Left kidney (tissue), 2 donors: Measurements from ENCODE around the gene YY1. TPM values are rescaled to one million over a fixed set of nuclear protein-coding genes. Genes with fewer than 3 reads are reported as not detected.
"Not testable (repeated sequence)": the region's sequence is repeated elsewhere in the genome, so short reads cannot be mapped to it uniquely, and the experiment has no call there.

Experiments
- DNase-seq: peaks from one replicate; pipeline ENCODE4 v3.0.0-alpha.2; 2013
- polyA plus RNA-seq: library from polyadenylated mRNA; unstranded; fragments of 120-200 nt; gene quantifications from one replicate; pipeline ENCODE4 v1.2.1, GENCODE V29; 2013; ENCODE audit not compliant: insufficient read length

YY1 gene
- polyA plus RNA-seq, 1 donor, result 150 TPM

DNA sequence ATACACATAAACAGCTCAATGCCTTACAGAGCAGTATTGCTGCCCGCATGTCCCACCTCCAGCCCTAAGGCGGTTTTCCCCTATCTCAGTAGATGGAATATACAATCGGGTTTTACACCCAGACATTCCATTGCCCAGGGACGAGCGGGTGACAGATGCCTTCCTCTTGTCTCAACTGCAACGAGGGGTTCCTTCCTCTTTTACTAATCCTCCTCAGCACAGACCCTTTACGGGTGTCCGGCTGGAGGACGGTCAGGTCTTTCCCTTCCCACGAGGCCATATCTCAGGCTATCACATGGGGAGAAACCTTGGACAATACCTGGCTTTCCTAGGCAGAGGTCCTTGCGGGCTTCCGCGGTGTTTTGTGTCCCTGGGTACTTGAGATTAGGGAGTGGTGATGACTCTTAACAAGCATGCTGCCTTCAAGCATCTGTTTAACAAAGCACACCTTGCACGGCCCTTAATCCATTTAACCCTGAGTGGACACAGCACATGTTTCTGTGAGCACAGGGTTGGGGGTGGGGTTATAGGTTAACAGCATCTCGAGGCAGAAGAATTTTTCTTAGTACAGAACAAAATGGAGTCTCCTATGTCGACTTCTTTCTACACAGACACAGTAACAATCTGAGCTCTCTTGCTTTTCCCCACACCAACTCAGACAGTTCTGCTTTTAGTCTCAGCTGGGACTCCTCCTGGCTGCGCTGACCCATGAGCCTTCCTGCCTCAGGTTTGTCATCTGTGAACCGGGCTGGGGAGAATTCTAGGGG is 73.3 kb downstream of the YY1 start:
- not testable (repeated sequence) for DNase-seq

DNA sequence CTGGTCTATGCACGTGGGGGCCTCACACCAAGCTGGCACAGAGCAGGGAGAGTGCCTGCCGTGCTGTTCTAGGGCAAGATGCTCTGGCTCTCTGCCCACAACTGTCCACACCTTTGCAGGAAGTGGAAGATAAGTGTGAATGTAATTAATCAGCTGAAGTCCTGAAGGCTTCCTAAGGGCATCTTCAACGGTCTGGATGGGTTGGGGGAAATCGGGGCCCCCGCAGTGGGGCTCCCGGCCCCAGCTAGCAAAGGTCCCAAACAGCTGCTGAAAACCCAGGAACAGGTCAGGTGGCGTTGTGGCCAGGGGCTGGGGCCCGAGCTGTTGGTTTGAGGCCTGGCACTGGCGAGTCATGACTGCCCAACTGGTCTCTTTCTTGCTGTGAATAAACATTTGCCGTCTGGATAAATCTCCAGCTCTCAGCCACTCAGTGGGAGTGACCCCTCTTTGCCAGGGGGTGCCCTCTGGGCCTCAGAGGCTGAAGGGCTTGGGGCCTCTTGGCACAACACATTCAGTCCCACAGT is 74.0 kb downstream of the YY1 start:
- no peak for DNase-seq

DNA sequence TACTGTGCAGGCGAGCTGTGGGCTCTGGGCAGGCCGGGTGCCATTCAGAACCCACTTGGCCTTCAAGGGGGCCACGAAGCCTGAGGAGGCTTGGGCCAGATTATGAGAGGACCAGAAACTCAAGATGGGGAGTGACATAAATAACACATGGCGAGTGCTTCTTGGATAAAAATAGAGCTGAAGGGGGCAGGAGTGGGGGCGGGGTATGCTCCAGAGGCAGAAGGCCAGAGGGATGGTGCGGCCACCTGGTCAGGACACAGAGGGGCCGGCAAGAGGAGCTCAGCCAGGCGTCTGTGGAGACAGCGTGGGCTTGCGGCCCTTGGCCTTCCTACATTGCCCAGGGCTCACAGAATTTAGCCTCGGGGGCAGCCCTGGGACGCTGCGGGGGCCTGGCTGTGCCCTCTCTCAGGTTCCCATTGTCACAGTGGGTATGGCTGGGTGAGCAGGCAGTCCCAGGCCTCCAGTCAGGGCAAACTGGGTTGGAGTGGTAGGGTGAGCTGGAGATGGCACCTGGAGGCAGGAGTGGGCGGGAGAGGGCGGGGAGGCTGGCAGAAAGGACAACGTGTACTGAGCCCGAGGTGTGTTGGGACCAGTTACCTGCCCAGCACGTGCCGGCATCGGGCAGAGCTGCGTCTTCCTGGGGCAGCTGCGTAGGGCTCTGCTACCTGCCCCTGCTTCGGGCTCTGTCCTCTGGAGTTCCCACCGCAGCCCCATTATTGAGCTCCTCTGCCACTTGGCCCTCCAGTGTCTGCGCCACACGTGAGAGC is 74.7 kb downstream of the YY1 start:
- no peak for DNase-seq

DNA sequence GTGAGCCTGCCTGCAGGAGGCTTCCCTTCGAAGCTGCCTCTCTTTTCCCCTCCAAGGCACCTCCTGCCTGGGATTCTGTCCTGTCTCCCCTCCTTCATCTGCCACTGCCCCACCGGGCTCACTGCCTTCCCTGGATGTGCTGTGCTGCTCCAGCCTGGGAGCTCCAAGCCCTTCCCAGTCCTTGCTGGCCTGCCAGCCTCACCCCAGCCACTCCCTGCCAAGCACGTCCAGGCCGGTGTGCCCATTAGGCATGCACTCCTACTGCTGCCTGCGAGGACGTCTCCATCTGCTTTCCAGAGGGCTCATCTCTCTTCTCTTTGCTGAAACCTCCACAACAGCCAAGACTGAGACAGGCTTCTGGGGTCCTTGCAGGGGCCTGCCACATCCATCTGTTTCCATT is 75.8 kb downstream of the YY1 start:
- no peak for DNase-seq

DNA sequence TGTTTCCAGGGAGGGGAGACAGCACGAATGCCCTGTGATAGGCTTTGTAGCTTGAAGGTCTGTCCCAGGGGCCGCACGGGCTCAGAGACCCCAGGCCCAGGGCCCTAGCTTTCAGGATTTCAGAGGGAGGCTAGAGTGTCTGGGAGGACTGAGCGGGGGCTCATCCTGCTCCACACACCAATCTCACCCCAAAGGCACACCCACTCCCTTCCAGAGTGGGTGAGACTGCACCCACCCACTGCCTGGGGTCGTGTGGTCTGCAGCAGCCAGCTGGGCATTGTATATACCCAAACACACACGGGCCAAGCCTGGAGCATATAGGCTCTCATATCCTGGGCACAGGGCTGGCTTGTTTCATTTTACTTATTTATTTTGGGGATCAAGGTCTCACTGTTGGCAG is 78.4 kb downstream of the YY1 start:
- no peak for DNase-seq

DNA sequence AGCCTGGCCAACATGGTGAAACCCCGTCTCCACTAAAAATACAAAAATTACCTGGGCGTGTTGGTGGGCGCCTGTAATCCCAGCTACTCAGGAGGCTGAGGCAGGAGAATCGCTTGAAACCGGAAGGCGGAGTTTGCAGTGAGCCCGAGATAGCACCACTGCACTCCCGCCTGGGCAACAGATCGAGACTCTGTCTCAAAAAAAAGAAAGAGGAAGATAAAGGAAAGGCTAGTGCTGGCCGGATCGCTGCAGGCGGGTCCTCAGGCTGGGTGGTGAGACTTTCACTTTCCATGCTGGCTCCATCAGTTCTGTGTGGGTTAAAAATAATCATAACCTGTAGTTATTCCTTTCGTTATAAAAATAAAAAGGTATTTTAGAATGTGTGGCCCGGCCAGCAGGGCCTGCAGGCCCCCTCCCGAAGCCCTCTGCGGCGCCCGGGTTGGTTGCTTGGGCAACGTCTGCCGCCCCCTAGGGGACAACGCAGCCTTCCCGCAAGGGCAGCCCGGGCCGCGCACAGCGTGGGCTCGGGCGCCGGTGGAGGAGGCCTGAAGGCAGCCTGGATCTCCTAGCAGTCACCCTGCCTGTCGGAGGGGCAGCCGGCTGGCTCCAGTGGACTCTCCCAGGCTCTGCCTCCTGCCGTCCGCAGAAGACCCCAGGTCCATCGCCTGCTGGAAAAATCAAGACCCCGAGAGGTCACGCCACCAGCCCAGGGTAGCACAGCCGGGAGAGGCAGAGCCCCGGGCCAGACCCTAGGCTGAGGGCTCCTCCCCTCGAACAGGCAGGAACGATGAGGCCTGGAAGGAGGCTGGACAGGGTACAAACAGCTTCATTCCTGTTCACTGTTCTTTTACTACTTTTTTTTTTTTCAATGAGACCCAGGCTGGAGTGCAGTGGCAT is 79.2 kb downstream of the YY1 start:
- DNase-seq, result no peak

DNA sequence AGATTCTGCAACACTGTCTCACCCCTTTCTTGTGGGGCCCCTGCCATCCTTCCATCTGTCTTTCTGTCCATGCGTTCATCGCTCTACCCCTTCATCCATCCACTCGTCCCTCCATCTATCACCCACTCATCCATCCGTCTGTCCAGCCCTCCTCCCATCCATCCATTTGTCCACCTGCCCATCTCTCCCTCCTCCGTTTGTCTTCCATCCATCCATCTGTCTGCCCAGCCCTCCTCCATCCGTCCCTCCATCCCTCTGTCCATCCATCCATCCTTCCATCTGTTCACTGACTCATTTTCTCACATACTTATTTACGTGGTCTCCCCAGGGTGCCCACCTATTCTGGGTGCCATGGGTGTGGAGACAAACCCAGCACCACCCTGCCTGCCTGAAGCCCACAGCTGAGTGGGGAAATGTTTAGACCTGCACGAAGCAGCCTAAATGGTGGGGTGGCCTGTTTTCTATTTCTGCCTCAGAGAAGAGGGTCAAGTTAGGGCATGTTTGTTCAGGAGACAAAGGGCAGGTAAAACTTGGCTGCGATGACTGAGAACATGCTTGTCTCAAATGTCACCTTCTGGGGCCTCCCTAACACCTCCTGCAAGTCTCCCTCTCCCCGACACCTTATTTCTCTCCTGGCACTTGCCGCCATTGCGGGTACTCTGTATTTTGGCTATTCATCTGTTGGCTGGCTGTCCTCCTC is 81.4 kb downstream of the YY1 start:
- DNase-seq, result no peak

DNA sequence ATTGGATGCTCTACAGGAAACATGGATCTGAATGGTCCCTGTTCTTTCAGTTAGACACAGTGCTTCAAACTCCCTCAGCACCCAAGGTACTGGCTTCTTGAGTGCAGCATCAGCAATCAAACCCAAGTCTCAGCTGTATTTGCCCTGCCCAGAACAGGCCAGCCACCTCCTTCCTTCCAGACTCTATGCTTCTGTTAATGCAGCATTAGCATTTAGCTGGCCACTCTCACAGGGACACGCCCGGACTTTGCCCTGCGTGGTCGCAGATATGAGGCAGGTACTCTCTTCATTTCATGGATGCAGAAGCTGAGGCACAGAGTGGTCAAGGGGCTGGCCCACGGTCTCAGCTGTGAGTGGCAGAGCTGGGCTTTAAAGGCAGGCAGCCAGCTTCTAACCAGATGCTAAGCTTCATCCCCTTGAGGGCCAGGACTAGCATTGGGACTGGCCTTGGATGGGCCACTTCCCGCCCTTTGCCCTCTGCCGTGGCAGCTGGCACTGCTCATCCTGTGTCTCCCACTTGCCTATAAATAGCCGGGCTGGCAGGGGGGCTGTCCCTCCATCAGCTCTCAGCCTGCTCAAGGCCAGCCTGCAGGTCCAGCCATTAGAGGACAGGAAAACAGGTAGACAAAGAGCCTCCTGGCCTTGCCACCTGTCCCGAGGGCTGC is 82.7 kb downstream of the YY1 start:
- DNase-seq, result no peak

DNA sequence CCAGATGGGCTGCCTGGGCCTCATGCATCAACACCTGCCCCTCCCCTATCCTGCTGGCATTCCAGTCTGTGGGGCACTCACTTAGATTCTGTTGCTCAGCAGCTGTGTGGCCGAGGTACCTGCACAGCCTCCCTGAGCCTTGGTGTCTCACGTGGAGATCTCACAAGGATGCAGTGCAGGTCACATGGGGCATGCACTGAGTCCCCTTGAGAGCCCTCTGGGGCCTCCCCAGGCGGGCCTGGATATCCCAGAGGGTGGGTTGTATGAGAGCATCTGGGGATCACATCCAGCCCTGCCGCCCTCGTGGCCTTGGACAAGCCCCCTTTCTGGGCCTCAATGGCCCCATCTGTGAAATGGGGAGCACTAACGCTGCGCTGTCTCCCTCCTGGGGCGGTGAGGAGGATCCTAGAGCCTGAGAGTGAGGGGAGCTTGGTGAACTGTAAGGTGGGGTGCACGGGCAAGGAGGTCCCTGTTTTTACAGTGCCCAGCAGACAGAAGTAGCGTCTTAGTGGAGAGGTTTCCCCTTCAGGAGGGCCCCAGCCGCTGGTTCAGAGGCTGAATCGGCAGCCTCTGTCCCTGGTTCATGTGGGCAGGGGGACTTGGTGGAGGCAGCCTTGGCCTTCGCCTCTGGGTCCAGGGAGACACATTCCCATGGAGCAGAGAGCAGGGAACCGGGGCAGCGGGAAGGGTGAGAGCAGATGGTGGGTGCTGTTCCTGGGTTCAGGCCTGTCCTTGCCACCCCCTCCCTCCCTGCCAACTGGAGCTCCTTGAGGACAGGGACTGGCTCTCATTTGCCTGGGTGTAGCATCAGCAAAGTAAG is 83.4 kb downstream of the YY1 start:
- no peak for DNase-seq

DNA sequence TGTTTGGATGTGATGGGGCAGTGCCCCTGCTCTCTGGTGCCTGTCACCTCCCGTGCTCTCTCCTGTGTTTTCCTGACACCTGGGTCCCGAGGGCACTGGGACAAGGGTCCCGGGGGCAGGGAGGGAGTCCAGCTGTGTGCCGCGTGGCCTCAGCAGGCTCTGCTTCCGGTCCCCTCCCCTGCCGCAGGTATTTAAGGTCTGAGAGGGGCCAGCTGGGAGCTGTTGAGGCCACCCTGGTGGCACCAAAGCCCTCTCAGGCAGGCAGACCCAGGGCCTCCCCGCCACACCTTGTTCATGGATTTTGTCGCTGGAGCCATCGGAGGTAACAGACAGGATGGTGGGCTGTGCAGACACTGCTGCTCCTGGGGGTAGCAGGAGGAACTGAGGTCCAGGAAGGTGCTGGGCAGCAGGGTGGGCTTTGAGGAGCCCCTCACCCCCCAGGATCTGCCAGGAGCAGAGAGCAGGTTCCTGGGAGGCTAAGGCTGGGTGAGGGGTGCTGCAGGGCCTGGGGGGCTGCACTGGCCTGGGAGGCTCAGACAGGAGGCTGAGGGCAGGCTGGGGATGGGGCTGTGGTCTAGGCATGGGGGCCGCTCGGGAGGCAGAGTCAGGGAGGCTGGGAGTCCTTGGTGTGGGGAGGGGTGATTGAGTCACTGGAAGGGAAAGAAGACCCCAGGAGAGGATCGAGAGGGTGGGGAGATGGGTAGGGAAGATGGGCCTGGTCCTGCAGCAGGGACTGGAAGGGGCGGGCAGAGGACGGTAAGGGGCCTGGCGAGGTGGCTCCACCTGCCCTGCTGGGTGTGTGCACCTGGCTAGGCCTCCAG is 84.4 kb downstream of the YY1 start, which contains the start of gene SLC25A47:
Gene SLC25A47 (plus strand): TSS at position 219 of the 821 bp plus-strand sequence. CDS start 76 bp downstream, at position 295.
- DNase-seq, result no peak

DNA sequence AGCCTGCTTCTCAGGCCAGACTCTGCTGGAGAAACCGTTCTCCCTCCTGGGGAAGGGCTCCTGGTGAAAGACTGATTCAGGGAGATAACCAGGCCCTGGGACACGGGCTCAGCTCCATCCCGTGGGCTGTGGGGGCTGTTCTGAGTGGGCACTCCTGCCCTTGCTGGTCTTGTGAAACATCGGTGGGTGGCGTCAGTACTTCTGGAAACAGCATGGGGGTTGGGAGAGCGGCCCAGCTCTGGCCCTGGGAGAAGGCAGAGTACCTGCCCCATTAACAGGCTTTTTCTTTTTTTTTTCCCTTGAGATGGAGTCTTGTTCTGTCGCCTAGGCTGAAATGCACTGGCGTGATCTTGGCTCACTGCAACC is 85.0 kb downstream of the YY1 start:
- no peak for DNase-seq

DNA sequence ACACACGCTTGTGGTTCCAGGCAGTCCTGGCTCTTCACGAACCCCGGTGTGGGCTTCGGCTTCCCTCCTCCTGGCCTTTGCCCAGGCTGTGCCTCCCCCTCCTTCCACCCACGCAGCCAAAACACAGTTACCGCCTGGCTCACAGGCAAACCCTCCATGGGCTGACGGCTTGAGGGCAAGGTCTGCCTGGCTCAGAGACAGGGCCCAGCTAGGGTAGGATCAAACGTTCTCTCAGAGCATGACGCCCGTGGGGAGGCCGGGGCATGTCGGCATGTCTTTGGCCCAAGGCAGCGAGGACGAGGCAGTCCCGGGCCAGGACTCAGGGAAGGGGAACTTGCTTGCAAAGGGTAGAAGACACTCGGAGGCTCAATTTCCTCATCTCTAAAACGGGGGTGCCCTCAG is 86.3 kb downstream of the YY1 start:
- DNase-seq, result no peak

DNA sequence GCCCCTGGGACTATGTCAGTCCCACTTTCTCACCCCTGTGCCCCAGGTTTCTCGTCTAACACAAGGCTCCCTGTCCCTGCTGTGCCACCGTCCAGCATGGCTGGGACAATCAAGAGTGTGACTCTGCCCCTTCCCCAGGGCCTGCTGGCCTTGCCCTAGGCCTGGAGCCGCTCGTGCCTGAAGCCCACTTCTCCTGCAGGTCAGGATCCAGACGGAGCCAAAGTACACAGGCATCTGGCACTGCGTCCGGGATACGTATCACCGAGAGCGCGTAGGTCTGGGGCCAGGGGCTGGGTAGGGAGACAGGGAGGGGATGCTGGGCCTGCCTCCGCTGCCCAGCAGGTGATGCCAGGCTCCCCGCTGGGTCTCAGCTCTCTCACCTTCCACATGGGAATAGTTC is 87.0 kb downstream of the YY1 start:
- DNase-seq, result no peak

DNA sequence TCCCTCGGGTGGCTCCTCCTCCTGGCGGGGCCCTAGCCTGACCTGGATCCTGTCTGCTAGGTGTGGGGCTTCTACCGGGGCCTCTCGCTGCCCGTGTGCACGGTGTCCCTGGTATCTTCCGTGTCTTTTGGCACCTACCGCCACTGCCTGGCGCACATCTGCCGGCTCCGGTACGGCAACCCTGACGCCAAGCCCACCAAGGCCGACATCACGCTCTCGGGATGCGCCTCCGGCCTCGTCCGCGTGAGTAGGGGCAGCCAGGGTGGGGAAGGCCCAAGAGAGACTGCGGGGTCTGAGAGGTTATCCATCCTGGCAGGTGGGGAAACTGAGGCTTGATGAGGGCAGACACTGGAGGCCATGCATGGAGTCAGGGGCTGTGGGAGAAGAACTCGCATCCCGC is 88.2 kb downstream of the YY1 start:
- DNase-seq, result no peak

DNA sequence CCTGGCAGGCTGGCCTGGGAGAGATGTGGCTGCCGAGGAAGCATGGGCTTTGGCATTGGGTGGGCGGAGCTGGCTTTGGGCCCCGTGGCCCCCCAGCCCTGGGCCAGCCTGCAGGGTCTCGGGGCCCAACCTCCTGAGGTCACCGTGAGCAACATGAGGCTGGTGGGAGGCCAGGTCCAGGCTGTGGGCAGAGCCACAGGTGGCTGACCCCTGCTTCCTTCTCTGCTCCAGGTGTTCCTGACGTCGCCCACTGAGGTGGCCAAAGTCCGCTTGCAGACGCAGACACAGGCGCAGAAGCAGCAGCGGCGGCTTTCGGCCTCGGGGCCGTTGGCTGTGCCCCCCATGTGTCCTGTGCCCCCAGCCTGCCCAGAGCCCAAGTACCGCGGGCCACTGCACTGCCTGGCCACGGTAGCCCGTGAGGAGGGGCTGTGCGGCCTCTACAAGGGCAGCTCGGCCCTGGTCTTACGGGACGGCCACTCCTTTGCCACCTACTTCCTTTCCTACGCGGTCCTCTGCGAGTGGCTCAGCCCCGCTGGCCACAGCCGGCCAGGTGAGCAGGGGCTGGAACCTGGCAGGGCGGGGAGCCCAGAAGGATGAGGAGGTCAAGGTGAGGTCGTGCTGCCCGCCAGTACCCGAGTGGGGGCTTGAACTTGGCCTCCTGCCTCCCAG is 89.7 kb downstream of the YY1 start:
- no peak for DNase-seq

DNA sequence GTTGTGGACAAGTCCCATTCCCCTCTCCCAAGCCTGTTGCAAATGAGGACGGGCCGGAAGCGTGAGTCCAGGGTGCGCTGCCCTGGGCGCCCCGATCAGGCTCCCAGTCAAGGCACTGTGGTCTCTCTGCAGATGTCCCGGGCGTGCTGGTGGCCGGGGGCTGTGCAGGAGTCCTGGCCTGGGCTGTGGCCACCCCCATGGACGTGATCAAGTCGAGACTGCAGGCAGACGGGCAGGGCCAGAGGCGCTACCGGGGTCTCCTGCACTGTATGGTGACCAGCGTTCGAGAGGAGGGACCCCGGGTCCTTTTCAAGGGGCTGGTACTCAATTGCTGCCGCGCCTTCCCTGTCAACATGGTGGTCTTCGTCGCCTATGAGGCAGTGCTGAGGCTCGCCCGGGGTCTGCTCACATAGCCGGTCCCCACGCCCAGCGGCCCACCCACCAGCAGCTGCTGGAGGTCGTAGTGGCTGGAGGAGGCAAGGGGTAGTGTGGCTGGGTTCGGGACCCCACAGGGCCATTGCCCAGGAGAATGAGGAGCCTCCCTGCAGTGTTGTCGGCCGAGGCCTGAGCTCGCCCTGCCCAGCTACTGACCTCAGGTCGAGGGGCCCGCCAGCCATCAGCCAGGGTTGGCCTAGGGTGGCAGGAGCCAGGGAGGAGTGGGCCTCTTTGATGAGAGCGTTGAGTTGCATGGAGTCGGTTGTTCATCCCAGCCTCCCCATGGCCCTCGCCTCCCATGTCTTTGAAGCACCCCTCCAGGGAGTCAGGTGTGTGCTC is 90.5 kb downstream of the YY1 start:
- no peak for DNase-seq

DNA sequence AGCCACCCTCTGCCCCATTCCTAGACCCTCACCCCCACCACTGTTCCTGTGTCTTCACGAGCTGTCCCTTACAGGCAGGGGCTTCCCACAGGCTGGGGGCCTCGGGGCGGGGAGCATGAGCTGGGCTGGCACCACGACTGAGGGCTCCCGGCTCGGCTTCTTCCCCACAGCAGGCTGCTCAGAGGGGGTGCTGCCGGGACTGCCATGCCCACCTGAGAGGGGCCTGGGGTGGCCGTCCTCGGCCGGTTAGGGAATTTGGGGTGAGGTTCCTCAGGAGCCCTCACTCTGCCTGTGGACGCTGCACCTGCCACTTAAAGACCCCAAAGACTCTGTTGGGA is 91.0 kb downstream of the YY1 start:
- no peak for DNase-seq

DNA sequence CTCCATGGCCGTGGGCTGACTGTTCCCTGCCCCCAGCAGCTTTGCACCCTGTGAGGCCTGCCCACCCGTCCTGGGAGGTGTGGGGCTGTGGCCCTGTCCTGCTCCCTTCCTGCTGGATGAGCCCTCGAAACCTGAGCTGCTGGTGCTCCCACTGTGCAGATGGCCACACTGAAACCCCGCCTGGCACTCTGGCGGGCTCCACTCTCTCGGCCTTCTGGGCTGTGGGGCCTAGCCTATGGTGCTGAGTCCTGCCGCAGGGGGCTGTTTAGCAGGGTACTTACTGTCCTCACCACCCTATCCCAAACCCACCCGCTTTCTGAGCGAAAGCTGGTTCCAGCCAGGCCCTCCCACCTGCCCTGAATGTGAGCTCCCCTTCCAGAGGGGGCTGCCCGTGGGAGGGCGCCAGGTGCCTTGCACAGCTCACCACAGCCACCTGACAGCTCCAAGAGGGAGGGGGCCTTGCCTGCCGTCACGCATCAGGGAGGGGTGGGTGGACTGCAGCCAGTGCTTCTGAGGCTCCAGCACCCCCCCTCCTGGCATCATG is 91.5 kb downstream of the YY1 start:
- no peak for DNase-seq
